Measurements from ENCODE around the gene TM7SF2.

- no peak for TF ChIP-seq POLR2A (IDR thresholded peaks at IDR 0.05)
- no peak for TF ChIP-seq CTCF (IDR thresholded peaks at IDR 0.05)
Measured at GRCh38 chr11:65103476-65103875, 8.2 kb upstream of the TM7SF2 start.

All from heart left ventricle (tissue), 13 donors.